GM23248 (cell line): ENCODE measurements around the gene MDGA2.

Experiments used
- EZH2 ChIP-seq: fragments of 200-600 bp; sonication (generic); IDR thresholded peaks from 2 replicates; pipeline ENCODE4 v1.6.1; 2018; ENCODE audit warnings: antibody characterized with exemption, mild to moderate bottlenecking; ENCODE audit not compliant: insufficient read depth, poor library complexity, severe bottlenecking
- EZH2phosphoT487 ChIP-seq: fragments of 200-600 bp; sonication (generic); IDR thresholded peaks from 2 replicates; pipeline ENCODE4 v1.6.1; 2018; ENCODE audit warnings: antibody characterized with exemption, moderate library complexity, mild to moderate bottlenecking, low read depth; ENCODE audit not compliant: insufficient read depth

- TF ChIP-seq EZH2: no peak
- TF ChIP-seq EZH2phosphoT487: no peak
Observed at GRCh38 chr14:47264842-47265241, 410.6 kb downstream of the MDGA2 start.
